Spleen (tissue), 7 donors: ENCODE data around the gene KCNK4.

ENCODE experiments used
- POLR2A ChIP-seq, 3 donors: fragments of 450-650 bp; IDR thresholded peaks; one replicate each; pipeline ENCODE4 v1.5.1; 2017; ENCODE audit warnings: antibody characterized with exemption in 3 of 3, mild to moderate bottlenecking in 1 of 3
- POLR2AphosphoS5 ChIP-seq, 3 donors: sonication (generic); formaldehyde crosslinking; IDR thresholded peaks; one replicate each; pipeline ENCODE4 v1.5.1; 2017; ENCODE audit warnings: antibody characterized with exemption in 3 of 3
- TF ChIP-seq, protein P1 (sequence below), 11 experiments: fragments of 200-600 bp in 7 of 11; fragments of 450-650 bp in 4 of 11; sonication (generic) in 4 of 11; IDR thresholded peaks in 8 of 11; conservative IDR thresholded peaks in 3 of 11; 1 replicate in 7 of 11; 2 replicates in 4 of 11; pipeline versions ENCODE4 v1.4.0 to v1.8.0; 2016 to 2021; ENCODE audit warnings: antibody characterized with exemption in 11 of 11, inconsistent platforms in 4 of 11, mild to moderate bottlenecking in 1 of 11
- donor health status: DM: no; HTN: no; CAD: no; lungs with moderate emphysema.
- donor health status: DM: no; HTN: no; CAD: no.
- donor health status: DM: no; HTN: no; CAD: no.

DNA sequence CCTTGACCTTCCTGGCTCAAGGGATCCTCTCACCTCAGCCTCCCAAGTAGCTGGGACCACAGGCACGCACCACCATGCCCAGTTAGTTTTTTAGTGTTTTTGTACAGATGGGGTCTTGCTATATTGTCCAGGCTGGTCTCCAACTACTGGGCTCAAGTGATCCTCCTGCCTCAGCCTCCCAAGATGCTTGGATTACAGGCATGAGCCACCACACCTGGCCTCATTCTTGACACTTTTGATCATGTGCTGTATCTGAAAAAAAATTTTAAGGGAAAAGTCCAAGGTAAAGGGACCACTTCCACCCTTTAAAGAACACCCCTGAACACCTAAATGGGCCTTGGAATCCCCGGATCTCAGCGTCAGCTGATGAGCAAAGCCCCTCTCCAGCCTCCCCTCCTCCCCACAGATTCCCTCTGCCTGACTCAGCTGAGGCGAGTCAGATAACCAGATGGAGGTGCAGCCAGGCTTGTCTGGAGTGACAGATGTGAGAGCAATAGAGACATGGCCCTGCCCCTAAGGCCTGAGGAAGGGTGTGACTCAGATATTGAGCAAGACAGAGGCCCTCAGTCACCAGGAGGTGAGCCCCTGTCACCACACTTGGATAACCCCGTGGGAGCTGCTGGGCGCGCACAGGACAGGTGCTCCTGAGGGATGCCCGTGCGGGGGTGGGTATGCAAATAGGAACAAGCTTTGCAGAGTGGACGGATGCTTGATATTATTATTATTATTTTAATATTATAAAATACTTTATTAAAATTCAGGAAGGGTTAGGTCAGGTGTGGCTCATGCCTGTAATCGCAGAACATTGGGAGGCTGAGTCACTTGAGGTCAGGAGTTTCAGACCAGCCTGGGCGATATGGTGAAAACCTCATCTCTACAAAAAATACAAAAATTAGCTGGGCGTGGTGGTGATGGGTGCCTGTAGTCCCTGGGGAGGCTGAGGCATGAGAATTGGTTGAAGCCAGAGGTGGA is 43.9 kb downstream of the KCNK4 start:
- TF ChIP-seq, protein P1, sequence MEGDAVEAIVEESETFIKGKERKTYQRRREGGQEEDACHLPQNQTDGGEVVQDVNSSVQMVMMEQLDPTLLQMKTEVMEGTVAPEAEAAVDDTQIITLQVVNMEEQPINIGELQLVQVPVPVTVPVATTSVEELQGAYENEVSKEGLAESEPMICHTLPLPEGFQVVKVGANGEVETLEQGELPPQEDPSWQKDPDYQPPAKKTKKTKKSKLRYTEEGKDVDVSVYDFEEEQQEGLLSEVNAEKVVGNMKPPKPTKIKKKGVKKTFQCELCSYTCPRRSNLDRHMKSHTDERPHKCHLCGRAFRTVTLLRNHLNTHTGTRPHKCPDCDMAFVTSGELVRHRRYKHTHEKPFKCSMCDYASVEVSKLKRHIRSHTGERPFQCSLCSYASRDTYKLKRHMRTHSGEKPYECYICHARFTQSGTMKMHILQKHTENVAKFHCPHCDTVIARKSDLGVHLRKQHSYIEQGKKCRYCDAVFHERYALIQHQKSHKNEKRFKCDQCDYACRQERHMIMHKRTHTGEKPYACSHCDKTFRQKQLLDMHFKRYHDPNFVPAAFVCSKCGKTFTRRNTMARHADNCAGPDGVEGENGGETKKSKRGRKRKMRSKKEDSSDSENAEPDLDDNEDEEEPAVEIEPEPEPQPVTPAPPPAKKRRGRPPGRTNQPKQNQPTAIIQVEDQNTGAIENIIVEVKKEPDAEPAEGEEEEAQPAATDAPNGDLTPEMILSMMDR (IDR thresholded peaks at IDR 0.05 in 8 of 11, conservative IDR thresholded peaks at IDR 0.05 in 3 of 11), result no peak
- TF ChIP-seq POLR2A (IDR thresholded peaks at IDR 0.05) (no peak), POLR2AphosphoS5 (IDR thresholded peaks at IDR 0.05) (peak in 2 of 3 donors; percentile 43 to 54)
